ENCODE data around the gene MXD3.

- TF ChIP-seq EZH2 (IDR thresholded peaks at IDR 0.05) (no peak), FOXP2 (optimal IDR thresholded peaks at IDR 0.05; ENCODE audit: control extremely low read depth, extremely low read length, insufficient read depth) (no peak), POLR2AphosphoS5 (IDR thresholded peaks at IDR 0.05; ENCODE audit: borderline replicate concordance, low read depth, low read length) (no peak)
These were observed 2.0 kb upstream of the MXD3 start for GRCh38 chr5:177313561-177314259.
